Measurements from ENCODE around the gene HM13.
"Not testable (repeated sequence)": the region's sequence is repeated elsewhere in the genome, so short reads cannot be mapped to it uniquely, and the experiment has no call there.

The HM13 gene

GRCh38 chr20:31562241-31562640 lies 48.0 kb downstream of the HM13 start:
- in situ Hi-C loops (cut with MboI; ENCODE audit: low sequenced_read_pairs) = loop anchor here (5.0 kb wide), 1 partner anchor 55 kb away; no protein-coding TSS in a partner anchor

- in situ Hi-C loops (cut with MboI; ENCODE audit: low sequenced_read_pairs) = loop anchor here (5.0 kb wide), 1 partner anchor 53 kb away; no protein-coding TSS in a partner anchor
These were observed 50.0 kb downstream of the HM13 start for GRCh38 chr20:31564284-31564683.

DNA sequence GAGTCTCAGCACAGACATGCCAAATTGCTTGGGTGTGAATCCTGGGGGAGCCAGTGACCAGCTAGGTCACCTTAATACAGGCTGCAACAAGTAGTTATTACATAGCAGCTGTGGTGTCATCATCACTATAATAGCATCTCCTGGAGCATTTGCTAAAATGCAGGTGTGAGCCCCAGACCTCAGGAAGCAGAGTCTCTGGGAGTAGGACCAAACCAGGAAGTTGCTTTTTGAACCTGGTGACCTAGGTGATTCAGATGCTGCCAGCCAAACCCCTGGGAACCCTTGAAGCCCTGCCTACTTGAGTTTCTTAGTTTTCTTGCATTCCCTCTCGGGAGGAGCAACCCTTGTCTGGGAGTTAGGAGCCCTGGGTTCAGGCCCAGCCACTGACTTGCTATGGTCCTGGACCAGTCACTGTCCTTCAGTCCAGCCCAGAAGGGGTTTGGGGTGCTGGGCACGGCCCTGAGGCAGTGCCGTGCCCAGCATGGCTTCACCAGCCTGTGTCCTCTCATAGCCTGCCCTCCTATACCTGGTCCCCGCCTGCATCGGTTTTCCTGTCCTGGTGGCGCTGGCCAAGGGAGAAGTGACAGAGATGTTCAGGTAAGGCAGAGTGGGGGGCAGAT lies 51.6 kb downstream of the HM13 start:
- in situ Hi-C loops (cut with MboI; ENCODE audit: low sequenced_read_pairs) = no loop called here

GRCh38 chr20:31566319-31566657 lies 52.0 kb downstream of the HM13 start:
- in situ Hi-C loops (cut with MboI; ENCODE audit: low sequenced_read_pairs) = no loop called here

- in situ Hi-C loops (cut with MboI; ENCODE audit: low sequenced_read_pairs) = no loop called here
These were observed 52.6 kb downstream of the HM13 start for GRCh38 chr20:31566658-31567379.

DNA sequence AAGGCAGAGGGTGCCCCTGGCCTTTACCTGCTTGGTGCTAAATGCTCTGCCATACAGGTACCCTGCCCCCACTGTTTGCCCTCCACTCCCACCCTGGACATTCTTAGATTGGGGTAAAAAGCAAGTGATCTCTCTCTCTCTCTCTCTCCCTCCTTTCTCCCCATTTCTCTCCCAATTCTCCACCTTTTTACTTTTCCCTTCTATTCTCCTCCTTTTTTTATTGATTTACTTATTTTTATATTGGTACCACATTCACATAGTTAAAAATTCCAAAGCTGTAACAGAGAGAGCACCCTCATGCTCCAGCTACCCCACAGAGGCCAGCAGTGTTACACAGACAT lies 53.1 kb downstream of the HM13 start:
- in situ Hi-C loops (cut with MboI; ENCODE audit: low sequenced_read_pairs) = no loop called here

DNA sequence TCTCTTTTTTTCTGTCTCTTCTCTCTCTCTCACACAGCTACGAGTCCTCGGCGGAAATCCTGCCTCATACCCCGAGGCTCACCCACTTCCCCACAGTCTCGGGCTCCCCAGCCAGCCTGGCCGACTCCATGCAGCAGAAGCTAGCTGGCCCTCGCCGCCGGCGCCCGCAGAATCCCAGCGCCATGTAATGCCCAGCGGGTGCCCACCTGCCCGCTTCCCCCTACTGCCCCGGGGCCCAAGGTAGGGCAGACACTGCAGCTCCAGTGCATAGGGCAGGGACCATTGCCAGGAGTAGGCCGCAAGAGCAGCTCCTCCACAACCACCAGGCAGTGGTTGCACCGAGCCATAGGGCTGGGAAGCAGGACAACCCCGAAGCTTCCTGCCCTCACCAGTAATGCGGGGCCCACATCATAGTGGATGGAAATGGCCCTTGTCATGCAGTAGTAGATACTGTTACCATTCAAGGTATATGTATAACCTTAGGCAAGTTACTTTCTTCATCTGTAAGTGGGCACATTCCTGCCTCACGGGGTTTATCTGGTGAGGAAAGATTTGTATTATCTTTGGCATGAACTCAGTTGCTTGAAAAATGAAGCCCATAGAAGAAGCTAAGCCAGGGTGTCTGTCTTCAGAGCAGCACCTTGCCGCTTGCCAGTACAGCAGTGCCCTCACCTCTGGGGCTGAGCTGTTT lies 53.9 kb downstream of the HM13 start:
- in situ Hi-C loops (cut with MboI; ENCODE audit: low sequenced_read_pairs) = no loop called here

- in situ Hi-C loops (cut with MboI; ENCODE audit: low sequenced_read_pairs) = no loop called here
These were observed 54.5 kb downstream of the HM13 start for GRCh38 chr20:31568773-31569162.

DNA sequence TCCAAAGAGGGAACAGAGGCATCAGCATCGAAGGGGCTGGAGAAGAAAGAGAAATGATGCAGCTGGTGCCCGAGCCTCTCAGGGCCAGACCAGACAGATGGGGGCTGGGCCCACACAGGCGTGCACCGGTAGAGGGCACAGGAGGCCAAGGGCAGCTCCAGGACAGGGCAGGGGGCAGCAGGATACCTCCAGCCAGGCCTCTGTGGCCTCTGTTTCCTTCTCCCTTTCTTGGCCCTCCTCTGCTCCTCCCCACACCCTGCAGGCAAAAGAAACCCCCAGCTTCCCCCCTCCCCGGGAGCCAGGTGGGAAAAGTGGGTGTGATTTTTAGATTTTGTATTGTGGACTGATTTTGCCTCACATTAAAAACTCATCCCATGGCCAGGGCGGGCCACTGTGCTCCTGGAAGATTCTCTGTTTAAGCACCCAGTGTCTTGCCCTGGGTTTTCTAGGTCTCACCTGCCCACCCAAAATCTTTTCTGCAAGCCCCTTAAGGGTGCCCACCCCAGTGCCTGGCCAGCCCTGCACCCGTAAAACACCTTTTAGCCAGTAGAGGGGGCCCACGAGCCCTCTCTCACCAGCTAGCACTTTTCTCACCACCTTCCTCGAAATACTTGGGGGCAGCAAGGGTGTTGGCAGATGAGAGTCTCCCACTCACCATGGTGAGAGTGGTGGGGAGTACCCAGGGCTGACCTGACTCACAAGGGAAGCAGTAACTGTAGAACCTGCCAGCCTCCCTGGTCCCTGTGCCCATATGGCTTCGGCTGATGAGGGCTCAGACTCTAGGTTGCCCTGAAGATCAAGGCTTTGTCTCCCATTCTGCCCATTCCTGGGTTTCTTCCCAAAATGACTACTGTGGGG lies 55.1 kb downstream of the HM13 start:
- in situ Hi-C loops (cut with MboI; ENCODE audit: low sequenced_read_pairs) = no loop called here

GRCh38 chr20:31570021-31570463 lies 55.8 kb downstream of the HM13 start:
- in situ Hi-C loops (cut with MboI; ENCODE audit: low sequenced_read_pairs) = no loop called here

- in situ Hi-C loops (cut with MboI; ENCODE audit: low sequenced_read_pairs) = no loop called here
These were observed 56.7 kb downstream of the HM13 start for GRCh38 chr20:31570735-31571617.

DNA sequence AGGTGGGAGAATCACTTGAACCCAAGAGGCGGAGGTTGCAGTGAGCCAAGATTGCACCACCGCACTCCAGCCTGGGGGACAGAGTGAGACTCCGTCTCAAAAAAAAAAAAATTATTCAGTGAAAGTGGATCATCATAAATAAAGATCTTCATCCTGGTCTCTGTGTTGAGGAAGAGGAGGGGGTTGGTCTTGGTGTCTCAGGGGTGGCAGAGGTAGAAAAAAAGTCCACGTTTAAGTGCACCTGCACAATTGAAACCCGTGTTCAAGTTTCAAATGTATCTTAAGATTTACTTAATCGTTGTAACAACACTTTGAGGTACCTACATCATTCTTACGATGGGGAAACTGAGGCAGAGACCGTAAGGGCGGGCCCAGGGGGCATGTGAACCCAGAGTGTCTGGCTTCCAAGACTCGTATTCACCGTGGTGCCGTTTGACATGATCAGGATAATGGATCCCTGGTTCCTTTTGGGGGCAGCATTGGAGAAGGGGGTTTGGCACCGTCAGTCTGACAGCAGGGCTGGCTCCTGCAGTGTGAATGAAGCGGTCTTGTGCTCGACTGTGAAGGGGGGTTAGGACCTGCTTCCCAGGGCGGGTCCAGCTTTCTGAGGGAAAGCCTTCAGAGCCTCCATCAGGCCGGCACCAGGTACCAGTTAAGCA lies 57.9 kb downstream of the HM13 start:
- in situ Hi-C loops (cut with MboI; ENCODE audit: low sequenced_read_pairs) = no loop called here

GRCh38 chr20:31572701-31573554 lies 58.7 kb downstream of the HM13 start:
- in situ Hi-C loops (cut with MboI; ENCODE audit: low sequenced_read_pairs) = no loop called here

GRCh38 chr20:31573555-31574321 lies 59.5 kb downstream of the HM13 start:
- in situ Hi-C loops (cut with MboI; ENCODE audit: low sequenced_read_pairs) = no loop called here

GRCh38 chr20:31574986-31575385 lies 60.7 kb downstream of the HM13 start:
- in situ Hi-C loops (cut with MboI; ENCODE audit: low sequenced_read_pairs) = not testable (repeated sequence)

DNA sequence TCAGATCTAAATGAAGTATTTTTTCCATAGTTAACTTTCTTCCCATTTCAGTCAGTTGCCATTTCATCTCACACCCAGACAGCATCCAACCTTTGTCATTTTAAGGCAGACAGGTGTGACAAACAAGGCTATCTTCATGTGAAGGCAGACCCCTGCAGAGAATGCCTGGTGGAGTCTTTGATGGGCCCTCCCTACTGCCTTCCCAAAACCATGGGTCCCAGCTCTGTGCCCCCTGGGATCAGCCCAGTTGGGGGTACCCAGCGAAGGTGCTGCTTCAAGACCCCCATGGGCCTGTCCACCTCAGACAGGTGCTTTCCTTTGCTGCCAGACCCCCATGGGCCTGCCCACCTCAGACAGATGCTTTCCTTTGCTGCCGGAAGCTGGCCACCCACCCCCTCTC lies 62.5 kb downstream of the HM13 start:
- in situ Hi-C loops (cut with MboI; ENCODE audit: low sequenced_read_pairs) = no loop called here

- in situ Hi-C loops (cut with MboI; ENCODE audit: low sequenced_read_pairs) = no loop called here
These were observed 63.0 kb downstream of the HM13 start for GRCh38 chr20:31577194-31577593.

Data from HL-60/S4 treated with retinoic acid at 250 ng/mL for 4 days and 3 days (cell line).